ENCODE data around the gene CDHR1. TPM values are rescaled to one million over a fixed set of nuclear protein-coding genes. Genes with fewer than 3 reads are reported as not detected.
A peak's percentile ranks its signal among the peaks of the same experiment; 100 is the strongest.
"Not testable (repeated sequence)": the region's sequence is repeated elsewhere in the genome, so short reads cannot be mapped to it uniquely, and the experiment has no call there.

The CDHR1 gene
- total RNA-seq, 2 donors from 2014 or later = 0.11 TPM

- H3K27me3 Mint-ChIP-seq = not testable (repeated sequence)
Observed at GRCh38 chr10:84180386-84180785, 14.0 kb upstream of the CDHR1 start.

GRCh38 chr10:84181631-84182030 lies 12.7 kb upstream of the CDHR1 start:
- H3K27ac Mint-ChIP-seq = no peak overlapping the region
- H3K4me3 Mint-ChIP-seq = no peak overlapping the region
- H3K9me3 Mint-ChIP-seq = no peaks in the 10 kb centered on the region
- peaks cover 3% of the 10 kb centered on the region for H3K4me1 Mint-ChIP-seq
- no peak for ATAC-seq (replicated peaks)
- H3K27me3 Mint-ChIP-seq = no peaks in the 10 kb centered on the region
- H3K36me3 Mint-ChIP-seq (ENCODE audit: low read depth) = no peaks in the 10 kb centered on the region

More at GRCh38 chr10:84180386-84180785, 14.0 kb upstream of the CDHR1 start:
- not testable (repeated sequence) for H3K4me3 Mint-ChIP-seq; H3K4me1 Mint-ChIP-seq; H3K36me3 Mint-ChIP-seq (ENCODE audit: low read depth); H3K9me3 Mint-ChIP-seq; H3K27ac Mint-ChIP-seq; ATAC-seq (replicated peaks)

- H3K27ac Mint-ChIP-seq = peak overlapping the region; percentile 19
- H3K36me3 Mint-ChIP-seq (ENCODE audit: low read depth) = no peaks in the 10 kb centered on the region
- H3K4me3 Mint-ChIP-seq = no peak overlapping the region
- ATAC-seq (replicated peaks) = no peak
- no peaks in the 10 kb centered on the region for H3K9me3 Mint-ChIP-seq
- H3K4me1 Mint-ChIP-seq = no peaks in the 10 kb centered on the region
- H3K27me3 Mint-ChIP-seq = no peaks in the 10 kb centered on the region
Observed at GRCh38 chr10:84184517-84184916, 9.8 kb upstream of the CDHR1 start.

- H3K36me3 Mint-ChIP-seq (ENCODE audit: low read depth) = no peaks in the 10 kb centered on the region
- no peak overlapping the region for H3K4me3 Mint-ChIP-seq
- no peak for ATAC-seq (replicated peaks)
- H3K4me1 Mint-ChIP-seq = no peaks in the 10 kb centered on the region
- no peaks in the 10 kb centered on the region for H3K27me3 Mint-ChIP-seq
- no peak overlapping the region for H3K27ac Mint-ChIP-seq
- no peaks in the 10 kb centered on the region for H3K9me3 Mint-ChIP-seq
Observed at GRCh38 chr10:84185526-84186175, 8.7 kb upstream of the CDHR1 start.

GRCh38 chr10:84188815-84189214 lies 5.5 kb upstream of the CDHR1 start:
- Mint-ChIP-seq H3K27ac (no peak overlapping the region), H3K27me3 (peaks cover 12% of the 10 kb centered on the region), H3K9me3 (no peaks in the 10 kb centered on the region), H3K36me3 (ENCODE audit: low read depth) (no peaks in the 10 kb centered on the region), H3K4me3 (no peak overlapping the region), H3K4me1 (peaks cover 6% of the 10 kb centered on the region)
- ATAC-seq (replicated peaks) = no peak

- H3K9me3 Mint-ChIP-seq = no peaks in the 10 kb centered on the region
- H3K36me3 Mint-ChIP-seq (ENCODE audit: low read depth) = no peaks in the 10 kb centered on the region
- H3K4me3 Mint-ChIP-seq = no peak overlapping the region
- peaks cover 6% of the 10 kb centered on the region for H3K4me1 Mint-ChIP-seq
- ATAC-seq (replicated peaks) = no peak
- H3K27me3 Mint-ChIP-seq = peaks cover 15% of the 10 kb centered on the region
- no peak overlapping the region for H3K27ac Mint-ChIP-seq
Observed at GRCh38 chr10:84190621-84191020, 3.7 kb upstream of the CDHR1 start.

GRCh38 chr10:84191106-84191505 lies 3.2 kb upstream of the CDHR1 start:
- H3K4me3 Mint-ChIP-seq = no peak overlapping the region
- H3K36me3 Mint-ChIP-seq (ENCODE audit: low read depth) = no peaks in the 10 kb centered on the region
- no peak for ATAC-seq (replicated peaks)
- no peak overlapping the region for H3K27ac Mint-ChIP-seq
- H3K4me1 Mint-ChIP-seq = peaks cover 6% of the 10 kb centered on the region
- H3K27me3 Mint-ChIP-seq = peaks cover 19% of the 10 kb centered on the region
- H3K9me3 Mint-ChIP-seq = no peaks in the 10 kb centered on the region

GRCh38 chr10:84193327-84193726 lies 1.0 kb upstream of the CDHR1 start:
- no peak for ATAC-seq (replicated peaks)
- Mint-ChIP-seq H3K27me3 (peaks cover 33% of the 10 kb centered on the region), H3K4me3 (no peak overlapping the region), H3K27ac (no peak overlapping the region), H3K9me3 (no peaks in the 10 kb centered on the region), H3K36me3 (ENCODE audit: low read depth) (no peaks in the 10 kb centered on the region), H3K4me1 (peaks cover 6% of the 10 kb centered on the region)

- Mint-ChIP-seq H3K27me3 (peaks cover 37% of the 10 kb centered on the region), H3K4me3 (no peak overlapping the region), H3K27ac (no peak overlapping the region), H3K36me3 (ENCODE audit: low read depth) (no peaks in the 10 kb centered on the region), H3K9me3 (no peaks in the 10 kb centered on the region), H3K4me1 (peaks cover 6% of the 10 kb centered on the region)
- ATAC-seq (replicated peaks) = no peak
Observed at GRCh38 chr10:84193846-84194423, 402 bp upstream of the CDHR1 start.

GRCh38 chr10:84195044-84195830 lies 900 bp downstream of the CDHR1 start:
- Mint-ChIP-seq H3K27me3 (peaks cover 37% of the 10 kb centered on the region), H3K9me3 (no peaks in the 10 kb centered on the region), H3K36me3 (ENCODE audit: low read depth) (no peaks in the 10 kb centered on the region), H3K4me1 (peaks cover 6% of the 10 kb centered on the region), H3K4me3 (no peak overlapping the region), H3K27ac (no peak overlapping the region)
- ATAC-seq (replicated peaks) = no peak

- Mint-ChIP-seq H3K27me3 (peaks cover 37% of the 10 kb centered on the region), H3K4me3 (no peak overlapping the region), H3K36me3 (ENCODE audit: low read depth) (no peaks in the 10 kb centered on the region), H3K4me1 (peaks cover 5% of the 10 kb centered on the region), H3K9me3 (no peaks in the 10 kb centered on the region), H3K27ac (no peak overlapping the region)
- no peak for ATAC-seq (replicated peaks)
Observed at GRCh38 chr10:84196083-84196482, 1.7 kb downstream of the CDHR1 start.

GRCh38 chr10:84196941-84197340 lies 2.6 kb downstream of the CDHR1 start:
- Mint-ChIP-seq H3K9me3 (no peaks in the 10 kb centered on the region), H3K4me3 (no peak overlapping the region), H3K4me1 (no peaks in the 10 kb centered on the region), H3K27ac (no peak overlapping the region), H3K36me3 (ENCODE audit: low read depth) (no peaks in the 10 kb centered on the region), H3K27me3 (peaks cover 36% of the 10 kb centered on the region)
- no peak for ATAC-seq (replicated peaks)

GRCh38 chr10:84197643-84198042 lies 3.3 kb downstream of the CDHR1 start:
- no peak overlapping the region for H3K4me3 Mint-ChIP-seq

GRCh38 chr10:84198206-84198915 lies 4.0 kb downstream of the CDHR1 start:
- Mint-ChIP-seq H3K27ac (no peak overlapping the region), H3K27me3 (peaks cover 27% of the 10 kb centered on the region), H3K4me3 (no peak overlapping the region), H3K9me3 (no peaks in the 10 kb centered on the region), H3K36me3 (ENCODE audit: low read depth) (no peaks in the 10 kb centered on the region), H3K4me1 (no peaks in the 10 kb centered on the region)
- ATAC-seq (replicated peaks) = no peak

More at GRCh38 chr10:84197643-84198042, 3.3 kb downstream of the CDHR1 start:
- no peak for ATAC-seq (replicated peaks)
- Mint-ChIP-seq H3K27ac (no peak overlapping the region), H3K36me3 (ENCODE audit: low read depth) (no peaks in the 10 kb centered on the region), H3K27me3 (peaks cover 32% of the 10 kb centered on the region), H3K4me1 (no peaks in the 10 kb centered on the region), H3K9me3 (no peaks in the 10 kb centered on the region)

Data from activated T-helper 17 cell treated with anti-CD3 and anti-CD28 coated beads, Interleukin-2, amount 50 U/mL, for 72 hours (primary cell).